Thymus (tissue), 11 donors: ENCODE data around the gene NRBF2. TPM values are rescaled to one million over a fixed set of nuclear protein-coding genes. Genes with fewer than 3 reads are reported as not detected.
A peak's percentile ranks its signal among the peaks of the same experiment; 100 is the strongest.
"Not testable (repeated sequence)": the region's sequence is repeated elsewhere in the genome, so short reads cannot be mapped to it uniquely, and the experiment has no call there.

Source experiments
- DNase-seq, 9 donors: peaks; one replicate each; pipeline ENCODE4 v3.0.0-alpha.2; 2013; ENCODE audit warnings: low spot score in 9 of 9, low read depth in 6 of 9, missing footprints in 1 of 9
- H3K27ac ChIP-seq, 2 donors: one replicate each; pipeline ENCODE4 v1.5.1; 2013; ENCODE audit warnings: control low read depth in 1 of 2, low read depth in 1 of 2, low read length in 1 of 2, mild to moderate bottlenecking in 1 of 2, moderate library complexity in 1 of 2
- H3K27me3 ChIP-seq, 2 donors: one replicate each; pipeline ENCODE4 v1.5.1; 2013; ENCODE audit warnings: low read length in 1 of 2; ENCODE audit not compliant: control insufficient read depth in 2 of 2, insufficient read depth in 1 of 2
- H3K36me3 ChIP-seq, 2 donors: one replicate each; pipeline ENCODE4 v1.5.1; 2013; ENCODE audit warnings: low read length in 1 of 2, mild to moderate bottlenecking in 1 of 2, moderate library complexity in 1 of 2; ENCODE audit not compliant: control insufficient read depth in 2 of 2, insufficient read depth in 2 of 2
- H3K4me1 ChIP-seq, 2 donors: one replicate each; pipeline ENCODE4 v1.5.1; 2013; ENCODE audit warnings: low read length in 2 of 2; ENCODE audit not compliant: control insufficient read depth in 2 of 2, insufficient read depth in 2 of 2
- H3K4me3 ChIP-seq, 2 donors: one replicate each; pipeline ENCODE4 v1.5.1; 2013; ENCODE audit warnings: low read length in 2 of 2, control low read depth in 1 of 2, mild to moderate bottlenecking in 1 of 2
- H3K9me3 ChIP-seq, 2 donors: one replicate each; pipeline ENCODE4 v1.5.1; 2013; ENCODE audit warnings: low read length in 1 of 2, mild to moderate bottlenecking in 1 of 2; ENCODE audit not compliant: control insufficient read depth in 2 of 2, insufficient read depth in 1 of 2
- WGBS: extraction: QIAGEN DNeasy Blood & Tissue Kit; methylation state at CpG from one replicate; pipeline ENCODE4 v1.1.7; 2013; 5-methylcytosine and 5-hydroxymethylcytosine counted together
- polyA plus RNA-seq: library from polyadenylated mRNA; stranded (reverse); fragments of 200-250 nt; gene quantifications from one replicate; pipeline ENCODE4 v1.2.3, GENCODE V29; 2013
- total RNA-seq: library from RNA; stranded (reverse); fragments of 120-200 nt; gene quantifications from one replicate; pipeline ENCODE4 v1.2.4, GENCODE V29; 2013
- donor health status: healthy.

The NRBF2 gene
- total and polyA plus RNA-seq, 2 donors: 25.1 to 39.2 TPM

DNA sequence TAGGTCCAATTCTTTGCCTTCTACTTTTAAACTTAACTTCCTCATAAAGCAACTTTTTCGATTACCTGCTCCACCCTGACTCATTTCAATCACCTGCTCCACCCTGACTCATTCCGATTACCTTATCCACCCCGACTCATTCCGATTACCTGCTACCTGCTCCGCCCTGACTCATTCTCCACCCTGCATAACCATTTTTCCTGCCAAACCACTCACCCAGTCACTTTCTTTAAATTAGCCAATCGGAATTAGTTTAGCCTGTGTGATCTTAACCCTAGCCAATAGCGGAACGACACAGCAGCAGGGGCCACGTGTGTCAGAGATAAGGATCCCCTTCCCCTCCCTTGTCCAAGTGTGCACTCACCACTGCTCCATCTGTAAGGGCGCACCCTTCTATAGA lies 32.0 kb upstream of the NRBF2 start:
- not testable (repeated sequence) for DNase-seq, H3K36me3 ChIP-seq, H3K27me3 ChIP-seq, H3K27ac ChIP-seq, H3K4me3 ChIP-seq, H3K4me1 ChIP-seq, H3K9me3 ChIP-seq
- WGBS: 95% methylated on average over 10 of the region's 10 CpGs

DNA sequence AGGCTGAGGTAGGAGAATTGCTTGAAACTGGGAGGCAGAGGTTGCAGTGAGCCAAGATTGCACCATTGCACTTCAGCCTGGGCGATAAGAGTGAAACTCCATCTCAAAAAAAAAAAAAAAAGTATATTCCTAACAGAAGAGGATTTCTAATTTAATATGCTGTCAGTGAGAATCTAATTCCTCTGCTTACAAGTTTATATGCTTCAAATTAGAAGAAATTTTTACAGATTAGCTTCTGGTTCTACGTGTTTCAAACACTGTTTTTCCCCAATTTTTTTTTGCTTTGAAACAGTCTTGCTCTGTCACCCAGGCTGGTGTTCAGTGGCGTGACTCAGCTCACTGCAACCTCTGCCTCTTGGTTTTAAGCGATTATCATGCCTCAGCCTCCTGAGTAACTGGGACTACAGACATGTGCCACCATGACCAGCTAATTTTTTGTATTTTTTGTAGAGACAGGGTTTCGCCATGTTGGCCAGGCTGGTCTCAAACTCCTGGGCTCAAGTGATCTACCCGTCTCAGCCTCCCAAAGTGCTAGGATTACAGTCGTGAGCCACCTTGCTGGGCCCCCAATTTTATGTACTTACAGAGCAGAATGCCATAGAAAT lies 30.7 kb upstream of the NRBF2 start:
- not testable (repeated sequence) for H3K9me3 ChIP-seq, H3K36me3 ChIP-seq, H3K4me1 ChIP-seq, DNase-seq, H3K27me3 ChIP-seq, H3K4me3 ChIP-seq, H3K27ac ChIP-seq
- 94% methylated on average over 7 of the region's 7 CpGs for WGBS

DNA sequence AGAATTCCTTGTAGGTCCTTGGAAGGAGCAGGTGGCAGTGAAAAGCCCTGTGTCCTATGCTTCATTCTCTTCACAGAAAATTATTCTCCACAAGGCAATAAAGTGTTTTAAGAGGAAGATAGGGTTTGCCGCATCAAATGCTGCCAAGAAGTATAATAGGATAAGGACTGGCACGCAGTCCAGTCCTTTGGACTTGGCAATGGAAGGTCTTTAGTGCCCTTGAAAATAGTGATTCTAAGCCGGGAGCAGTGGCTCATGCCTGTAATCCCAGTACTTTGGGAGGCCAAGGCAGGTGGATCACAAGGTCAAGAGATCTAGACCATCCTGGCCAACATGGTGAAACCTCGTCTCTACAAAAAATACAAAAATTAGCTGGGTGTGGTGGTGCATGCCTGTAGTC lies 29.9 kb upstream of the NRBF2 start:
- H3K4me1 ChIP-seq, H3K27ac ChIP-seq, H3K36me3 ChIP-seq, H3K27me3 ChIP-seq, H3K9me3 ChIP-seq, DNase-seq, H3K4me3 ChIP-seq: not testable (repeated sequence)
- WGBS: 94% methylated on average over 4 of the region's 4 CpGs

DNA sequence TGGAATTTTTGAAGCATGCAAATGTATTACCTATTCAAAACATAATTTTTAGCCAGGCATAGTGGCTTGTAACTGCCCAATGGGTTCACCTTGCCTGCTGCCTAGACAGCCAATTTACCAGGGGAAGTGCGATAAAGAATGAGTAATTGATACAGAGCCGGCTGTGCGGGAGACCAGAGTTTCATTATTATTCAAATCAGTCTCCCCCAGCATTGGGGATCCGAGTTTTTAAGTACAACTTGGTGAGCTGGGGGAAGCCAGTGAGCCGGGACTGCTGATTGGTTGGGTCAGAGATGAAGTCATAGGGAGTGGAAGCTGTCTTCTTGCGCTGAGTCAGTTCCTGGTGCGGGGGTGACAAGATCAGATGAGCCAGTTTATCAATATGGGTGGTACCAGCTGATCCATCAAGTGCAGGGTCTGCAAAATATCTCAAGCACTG lies 29.1 kb upstream of the NRBF2 start:
- no peak overlapping the region for H3K4me3 ChIP-seq
- no peaks in the 10 kb centered on the region for H3K4me1 ChIP-seq
- no peak for DNase-seq

DNA sequence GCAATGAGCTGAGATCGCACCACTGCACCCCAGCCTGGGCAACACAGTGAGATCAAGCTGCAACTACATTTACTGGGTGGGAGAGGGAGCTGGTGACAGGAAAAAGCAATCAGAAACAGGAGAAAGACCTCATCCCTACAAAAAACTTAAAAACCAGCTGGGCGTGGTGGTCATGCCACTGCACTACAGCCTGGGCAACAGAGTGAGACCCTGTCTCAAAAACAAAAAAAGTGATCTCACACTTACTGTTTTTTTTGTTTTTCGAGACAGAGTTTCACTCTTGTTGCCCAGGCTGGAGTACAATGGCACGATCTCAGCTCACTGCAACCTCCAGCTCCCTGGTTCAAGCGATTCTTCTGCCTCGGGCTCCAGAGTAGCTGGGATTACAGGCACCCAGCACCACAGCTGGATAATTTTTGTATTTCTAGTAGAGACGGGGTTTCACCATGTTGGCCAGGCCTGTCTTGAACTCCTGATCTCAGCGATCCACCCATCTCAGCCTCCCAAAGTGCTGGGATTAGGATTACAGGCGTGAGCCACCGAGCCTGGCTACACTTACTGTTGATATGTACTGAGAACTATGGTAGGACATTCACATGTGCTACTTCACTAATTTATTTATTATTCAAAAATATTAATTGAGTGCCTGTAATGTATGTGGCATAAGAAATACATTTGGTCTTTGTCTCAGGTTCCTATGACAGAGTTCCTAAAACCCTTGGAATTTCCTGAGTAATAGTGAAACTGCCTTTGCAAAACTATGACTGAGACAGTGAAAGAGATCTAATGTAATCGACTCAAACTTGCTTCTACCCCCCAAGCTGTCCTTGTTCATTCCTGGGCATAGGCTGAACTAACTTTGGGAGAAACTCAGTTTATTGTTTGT lies 27.7 kb upstream of the NRBF2 start:
- Histone ChIP-seq H3K4me3 (no peak overlapping the region), H3K9me3 (no peaks in the 10 kb centered on the region), H3K27me3 (no peaks in the 10 kb centered on the region), H3K36me3 (no peaks in the 10 kb centered on the region), H3K4me1 (no peaks in the 10 kb centered on the region), H3K27ac (no peak overlapping the region)
- DNase-seq: no peak
- 96% methylated on average over 11 of the region's 11 CpGs for WGBS

More for the DNA sequence above, 29.1 kb upstream of the NRBF2 start:
- Histone ChIP-seq H3K27ac (no peak overlapping the region), H3K36me3 (no peaks in the 10 kb centered on the region), H3K27me3 (no peaks in the 10 kb centered on the region), H3K9me3 (no peaks in the 10 kb centered on the region)
- WGBS: 91% methylated on average over 7 of the region's 7 CpGs

DNA sequence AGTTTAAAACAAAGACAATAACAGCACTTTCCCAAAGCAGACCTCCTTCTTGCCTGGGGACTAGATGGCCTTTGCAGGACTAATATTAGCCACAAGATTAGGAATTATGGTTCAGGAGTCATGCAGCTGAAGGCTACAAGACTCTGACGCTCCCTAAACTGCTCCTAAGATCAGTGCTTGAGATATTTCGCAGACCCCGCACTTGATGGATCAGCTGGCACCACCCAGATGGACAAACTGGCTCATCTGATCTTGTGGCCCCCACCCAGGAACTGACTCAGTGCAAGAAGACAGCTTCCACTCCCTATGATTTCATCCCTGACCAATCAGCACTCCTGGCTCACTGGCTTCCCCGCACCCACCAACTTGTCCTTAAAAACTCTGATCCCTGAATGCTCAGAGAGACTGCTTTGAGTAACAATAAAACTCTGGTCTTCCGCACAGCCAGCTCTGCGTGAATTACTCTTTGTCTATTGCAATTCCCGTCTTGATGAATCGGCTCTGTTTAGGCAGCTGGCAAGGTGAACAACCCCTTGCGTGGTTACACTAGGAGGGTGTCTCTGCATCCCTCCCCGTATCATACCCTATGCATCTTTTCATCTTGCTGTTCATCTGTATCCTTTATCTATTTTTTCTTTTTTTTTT lies 26.9 kb upstream of the NRBF2 start:
- Histone ChIP-seq H3K4me1 (no peaks in the 10 kb centered on the region), H3K4me3 (no peak overlapping the region), H3K9me3 (no peaks in the 10 kb centered on the region), H3K27me3 (no peaks in the 10 kb centered on the region), H3K27ac (peak overlapping the region in 1 of 2 donors; percentile 31), H3K36me3 (no peaks in the 10 kb centered on the region)
- no peak for DNase-seq
- WGBS: 87% methylated on average over 10 of the region's 10 CpGs

DNA sequence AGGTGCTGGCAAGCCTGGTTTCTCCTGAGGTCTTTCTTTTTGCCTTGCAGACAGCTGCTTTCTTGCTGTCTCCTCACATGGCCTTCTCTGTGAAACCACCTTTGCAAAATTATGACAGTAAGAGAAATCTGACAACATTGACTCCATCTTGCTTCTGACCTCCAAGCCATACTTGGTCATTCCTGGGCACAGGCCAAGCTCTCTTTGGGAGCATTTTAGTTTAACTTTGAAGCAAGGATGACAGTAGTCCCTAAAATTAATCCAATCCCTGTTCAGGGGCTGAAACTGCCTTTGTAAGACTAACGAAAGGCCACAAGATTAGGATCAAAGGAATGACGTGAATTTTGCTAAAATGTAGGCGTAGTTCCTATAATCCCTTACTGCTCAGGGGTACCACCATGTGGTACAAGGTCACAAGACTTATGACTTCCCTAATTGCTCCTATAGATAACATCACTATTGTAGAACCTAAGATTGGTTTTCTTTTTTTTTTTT lies 25.1 kb upstream of the NRBF2 start:
- Histone ChIP-seq H3K36me3 (no peaks in the 10 kb centered on the region), H3K9me3 (no peaks in the 10 kb centered on the region), H3K27me3 (no peaks in the 10 kb centered on the region), H3K4me3 (no peak overlapping the region), H3K27ac (no peak overlapping the region), H3K4me1 (no peaks in the 10 kb centered on the region)
- WGBS: 62% methylated on average over 3 of the region's 3 CpGs
- no peak for DNase-seq

DNA sequence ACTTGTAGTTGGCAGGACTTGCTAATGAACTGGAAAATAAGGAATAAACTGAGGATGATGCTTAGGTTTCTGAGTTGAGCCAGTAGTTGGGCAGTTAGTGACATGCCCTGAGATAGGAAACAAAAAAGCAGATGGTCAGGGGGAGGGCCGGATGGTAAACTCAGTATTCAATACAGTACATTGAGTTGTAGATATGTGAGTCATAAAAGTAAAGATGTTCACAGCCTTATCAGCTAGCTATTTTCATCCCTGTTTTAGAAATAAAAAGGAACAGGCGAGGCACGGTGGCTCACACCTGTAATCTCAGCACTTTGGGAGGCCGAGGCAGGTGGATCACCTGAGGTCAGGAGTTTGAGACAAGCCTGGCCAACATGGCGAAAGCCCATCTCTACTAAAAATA lies 22.2 kb upstream of the NRBF2 start:
- H3K4me3 ChIP-seq: no peak overlapping the region
- H3K9me3 ChIP-seq: no peaks in the 10 kb centered on the region
- H3K27ac ChIP-seq: no peak overlapping the region
- H3K36me3 ChIP-seq: no peaks in the 10 kb centered on the region
- DNase-seq: no peak
- no peaks in the 10 kb centered on the region for H3K4me1 ChIP-seq
- WGBS: 98% methylated on average over 5 of the region's 5 CpGs
- H3K27me3 ChIP-seq: no peaks in the 10 kb centered on the region
